Ishikawa (cell line): ENCODE results near the gene ROBO1.

Experiments
- CEBPB ChIP-seq: IDR thresholded peaks from 2 replicates; pipeline ENCODE4 v1.6.1; 2012
- CREB1 ChIP-seq: IDR thresholded peaks from 2 replicates; pipeline ENCODE4 v1.6.1; 2012; ENCODE audit warnings: low read depth
- EGR1 ChIP-seq: IDR thresholded peaks from 2 replicates; pipeline ENCODE4 v1.6.1; 2012
- EP300 ChIP-seq: IDR thresholded peaks from 2 replicates; pipeline ENCODE4 v1.6.1; 2012; ENCODE audit warnings: borderline replicate concordance
- FOXM1 ChIP-seq: IDR thresholded peaks from 2 replicates; pipeline ENCODE4 v1.6.1; 2012; ENCODE audit warnings: low read depth, borderline replicate concordance
- MAX ChIP-seq: IDR thresholded peaks from 2 replicates; pipeline ENCODE4 v1.6.1; 2012
- NFIC ChIP-seq: IDR thresholded peaks from 2 replicates; pipeline ENCODE4 v1.6.1; 2012
- RAD21 ChIP-seq: IDR thresholded peaks from 2 replicates; pipeline ENCODE4 v1.6.1; 2012; ENCODE audit warnings: low read depth
- REST ChIP-seq: IDR thresholded peaks from 2 replicates; pipeline ENCODE4 v1.6.1; 2012; ENCODE audit warnings: low read depth, mild to moderate bottlenecking
- TAF1 ChIP-seq: IDR thresholded peaks from 2 replicates; pipeline ENCODE4 v1.6.1; 2012; ENCODE audit warnings: low read depth, mild to moderate bottlenecking
- TCF12 ChIP-seq: IDR thresholded peaks from 2 replicates; pipeline ENCODE4 v1.6.1; 2012; ENCODE audit warnings: low read depth
- TEAD4 ChIP-seq: IDR thresholded peaks from 2 replicates; pipeline ENCODE4 v1.6.1; 2012
- USF1 ChIP-seq: IDR thresholded peaks from 2 replicates; pipeline ENCODE4 v1.6.1; 2012
- YY1 ChIP-seq: IDR thresholded peaks from 2 replicates; pipeline ENCODE4 v1.6.1; 2012; ENCODE audit warnings: low read depth
- ZBTB7A ChIP-seq: IDR thresholded peaks from 2 replicates; pipeline ENCODE4 v1.6.1; 2012; ENCODE audit warnings: low read depth

ROBO1 gene

GRCh38 chr3:78919021-78919755, 848.6 kb downstream of the ROBO1 start:
- TF ChIP-seq ZBTB7A, result no peak
- TF ChIP-seq USF1, result no peak
- no peak for TF ChIP-seq NFIC
- no peak for TF ChIP-seq YY1
- no peak for TF ChIP-seq FOXM1
- TF ChIP-seq EP300, result no peak
- TF ChIP-seq MAX, result no peak

- TF ChIP-seq EGR1 (no peak), ZBTB7A (no peak), YY1 (no peak), REST (no peak), USF1 (no peak), CREB1 (no peak), TCF12 (no peak), CEBPB (no peak), NFIC (no peak), TAF1 (no peak), EP300 (no peak), FOXM1 (no peak), RAD21 (no peak), MAX (no peak), TEAD4 (no peak)
Measured at GRCh38 chr3:78918361-78919020, 849.3 kb downstream of the ROBO1 start.

- TF ChIP-seq NFIC (no peak), EP300 (no peak), FOXM1 (no peak), TAF1 (no peak), REST (no peak), YY1 (no peak), ZBTB7A (no peak), CREB1 (no peak), TCF12 (no peak)
Measured at GRCh38 chr3:78917536-78917935, 850.3 kb downstream of the ROBO1 start.

GRCh38 chr3:78913711-78914110, 854.1 kb downstream of the ROBO1 start:
- no peak for TF ChIP-seq TAF1
- TF ChIP-seq CEBPB, result no peak
- no peak for TF ChIP-seq YY1
- no peak for TF ChIP-seq NFIC
- TF ChIP-seq RAD21, result no peak
- no peak for TF ChIP-seq TEAD4
- TF ChIP-seq CREB1, result no peak
- no peak for TF ChIP-seq ZBTB7A
- TF ChIP-seq MAX, result no peak
- TF ChIP-seq EGR1, result no peak

GRCh38 chr3:78912687-78913086, 855.1 kb downstream of the ROBO1 start:
- TF ChIP-seq CREB1, result no peak
- no peak for TF ChIP-seq EGR1
- no peak for TF ChIP-seq RAD21
- no peak for TF ChIP-seq CEBPB
- TF ChIP-seq EP300, result no peak
